Transverse colon (tissue), 4 donors: ENCODE results near the gene C1orf159.

Source experiments
- CTCF ChIP-seq, 5 experiments: fragments of 200-600 bp in 3 of 5; fragments of 450-650 bp in 2 of 5; sonication (generic) in 3 of 5; IDR thresholded peaks; 1 replicate in 2 of 5; 2 replicates in 3 of 5; pipeline ENCODE4 v1.5.1; 2016 to 2017; ENCODE audit warnings: antibody characterized with exemption in 5 of 5, inconsistent platforms in 3 of 5, mild to moderate bottlenecking in 2 of 5, moderate library complexity in 1 of 5
- EP300 ChIP-seq: sonication (generic); formaldehyde crosslinking; IDR thresholded peaks from one replicate; pipeline ENCODE4 v1.6.1; 2017; ENCODE audit warnings: antibody characterized with exemption, low read depth
- POLR2A ChIP-seq: fragments of 450-650 bp; IDR thresholded peaks from one replicate; pipeline ENCODE4 v1.6.1; 2016; ENCODE audit warnings: antibody characterized with exemption, mild to moderate bottlenecking, moderate library complexity
- POLR2AphosphoS5 ChIP-seq, 3 donors: sonication (generic); formaldehyde crosslinking; IDR thresholded peaks; one replicate each; pipeline ENCODE4 v1.6.1; 2016; ENCODE audit warnings: antibody characterized with exemption in 3 of 3

GRCh38 chr1:1091344-1092148, 24.3 kb downstream of the C1orf159 start:
- TF ChIP-seq POLR2AphosphoS5 (IDR thresholded peaks at IDR 0.05) (no peak), CTCF (IDR thresholded peaks at IDR 0.05) (no peak), POLR2A (no peak), EP300 (no peak)
